NOMO-1 treated with DMSO at 0.1 percent for 48 hours (cell line): ENCODE results near the gene UBXN11.
"Not testable (repeated sequence)": the region's sequence is repeated elsewhere in the genome, so short reads cannot be mapped to it uniquely, and the experiment has no call there.

Experiments
- DNase-seq: peaks from one replicate; lab custom pipeline; 2025; ENCODE audit not compliant: unreplicated experiment; lab: John Stamatoyannopoulos, UW

UBXN11 gene

GRCh38 chr1:26336477-26337205 is 30.2 kb upstream of the UBXN11 start:
- DNase-seq: peak; percentile 53

- no peak for DNase-seq
Observed at GRCh38 chr1:26335774-26336476, 29.5 kb upstream of the UBXN11 start.

- peak; percentile 25 for DNase-seq
Observed at GRCh38 chr1:26333312-26333711, 26.9 kb upstream of the UBXN11 start.

GRCh38 chr1:26330276-26330675 is 23.8 kb upstream of the UBXN11 start:
- DNase-seq: no peak

- DNase-seq: not testable (repeated sequence)
Observed at GRCh38 chr1:26329380-26329779, 22.9 kb upstream of the UBXN11 start.

- no peak for DNase-seq
Observed at GRCh38 chr1:26328597-26328996, 22.2 kb upstream of the UBXN11 start.

GRCh38 chr1:26327956-26328362 is 21.5 kb upstream of the UBXN11 start:
- DNase-seq: no peak

GRCh38 chr1:26324550-26324949 is 18.1 kb upstream of the UBXN11 start:
- no peak for DNase-seq

GRCh38 chr1:26323382-26323781 is 16.9 kb upstream of the UBXN11 start:
- DNase-seq: no peak

GRCh38 chr1:26322042-26322331 is 15.6 kb upstream of the UBXN11 start:
- no peak for DNase-seq

- peak; percentile 83 for DNase-seq
Observed at GRCh38 chr1:26321315-26322041, 15.0 kb upstream of the UBXN11 start.

- DNase-seq: no peak
Observed at GRCh38 chr1:26320896-26321295, 14.5 kb upstream of the UBXN11 start.

- no peak for DNase-seq
Observed at GRCh38 chr1:26318338-26319064, 12.1 kb upstream of the UBXN11 start.

GRCh38 chr1:26317612-26318337 is 11.3 kb upstream of the UBXN11 start, which contains the start of gene CD52:
Gene CD52, plus strand, starts transcription at chr1:26317958. Its CDS starts 60 bp downstream, at chr1:26318018.
- peak; percentile 69 for DNase-seq

GRCh38 chr1:26317146-26317545 is 10.7 kb upstream of the UBXN11 start:
- DNase-seq: peak; percentile 5

GRCh38 chr1:26315874-26316850 is 9.7 kb upstream of the UBXN11 start:
- no peak for DNase-seq

- DNase-seq: no peak
Observed at GRCh38 chr1:26314501-26314900, 8.1 kb upstream of the UBXN11 start.

GRCh38 chr1:26307966-26308899 is 1.8 kb upstream of the UBXN11 start:
- DNase-seq: peak; percentile 25
